HCT116 (cell line): ENCODE measurements around the gene TMEM82.

Experiments used
- CEBPB ChIP-seq: IDR thresholded peaks from 2 replicates; pipeline ENCODE4 v1.6.1; 2012; ENCODE audit warnings: low read depth
- EZH2 ChIP-seq: fragments of 200-600 bp; sonication (generic); IDR thresholded peaks from 2 replicates; pipeline ENCODE4 v1.6.1; 2017; ENCODE audit warnings: antibody characterized with exemption, mixed run types
- RAD21 ChIP-seq: IDR thresholded peaks from 2 replicates; pipeline ENCODE4 v1.6.1; 2012; ENCODE audit warnings: low read depth, mild to moderate bottlenecking
- TF ChIP-seq, protein P1 (sequence below), 3 experiments: fragments of 200-600 bp in 1 of 3; sonication (generic) in 1 of 3; IDR thresholded peaks in 2 of 3; conservative IDR thresholded peaks in 1 of 3; 2 replicates each; pipeline ENCODE4 v1.5.1; 2012 to 2017; ENCODE audit warnings: low read depth in 2 of 3, low read length in 2 of 3, antibody characterized with exemption in 1 of 3, borderline replicate concordance in 1 of 3, control low read depth in 1 of 3, mild to moderate bottlenecking in 1 of 3, mixed read lengths in 1 of 3, mixed run types in 1 of 3, moderate library complexity in 1 of 3; ENCODE audit not compliant: insufficient read depth in 1 of 3

DNA sequence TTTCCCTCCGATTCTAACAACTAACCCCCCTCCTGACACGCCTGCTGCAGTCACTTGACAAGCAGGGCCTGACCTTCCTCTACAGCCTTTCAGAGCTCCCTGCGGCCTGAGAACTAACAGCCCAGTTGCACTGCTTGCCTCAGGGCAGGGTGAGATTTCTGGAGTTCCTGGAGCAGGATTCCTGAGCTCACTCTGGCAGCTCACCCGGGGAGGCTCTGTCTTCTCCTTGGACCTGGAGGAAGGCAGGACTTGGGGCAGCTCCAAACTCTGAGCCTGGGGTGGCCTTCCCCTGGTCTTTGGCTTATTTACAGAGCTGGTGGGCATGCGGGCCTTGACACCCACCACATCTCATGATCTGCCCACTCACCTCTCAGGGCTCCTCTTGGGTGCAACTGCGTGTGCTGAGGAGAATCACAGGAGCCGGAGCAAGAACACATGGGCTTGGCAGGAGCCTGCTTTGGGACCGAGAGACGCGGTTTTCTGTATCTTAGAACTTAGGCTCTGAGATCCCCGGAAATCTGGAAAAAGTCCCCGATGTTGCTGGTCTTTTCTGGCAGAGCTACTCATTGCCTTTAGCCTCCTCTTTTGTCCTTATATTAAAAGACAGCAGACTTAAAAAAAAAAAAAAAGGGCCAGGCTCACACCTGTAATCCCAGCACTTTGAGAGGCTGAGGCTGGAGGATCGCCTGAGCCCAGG, 19.3 kb upstream of the TMEM82 start:
- TF ChIP-seq EZH2 (no peak), CEBPB (no peak), RAD21 (no peak)
- TF ChIP-seq, protein P1, sequence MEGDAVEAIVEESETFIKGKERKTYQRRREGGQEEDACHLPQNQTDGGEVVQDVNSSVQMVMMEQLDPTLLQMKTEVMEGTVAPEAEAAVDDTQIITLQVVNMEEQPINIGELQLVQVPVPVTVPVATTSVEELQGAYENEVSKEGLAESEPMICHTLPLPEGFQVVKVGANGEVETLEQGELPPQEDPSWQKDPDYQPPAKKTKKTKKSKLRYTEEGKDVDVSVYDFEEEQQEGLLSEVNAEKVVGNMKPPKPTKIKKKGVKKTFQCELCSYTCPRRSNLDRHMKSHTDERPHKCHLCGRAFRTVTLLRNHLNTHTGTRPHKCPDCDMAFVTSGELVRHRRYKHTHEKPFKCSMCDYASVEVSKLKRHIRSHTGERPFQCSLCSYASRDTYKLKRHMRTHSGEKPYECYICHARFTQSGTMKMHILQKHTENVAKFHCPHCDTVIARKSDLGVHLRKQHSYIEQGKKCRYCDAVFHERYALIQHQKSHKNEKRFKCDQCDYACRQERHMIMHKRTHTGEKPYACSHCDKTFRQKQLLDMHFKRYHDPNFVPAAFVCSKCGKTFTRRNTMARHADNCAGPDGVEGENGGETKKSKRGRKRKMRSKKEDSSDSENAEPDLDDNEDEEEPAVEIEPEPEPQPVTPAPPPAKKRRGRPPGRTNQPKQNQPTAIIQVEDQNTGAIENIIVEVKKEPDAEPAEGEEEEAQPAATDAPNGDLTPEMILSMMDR (IDR thresholded peaks at IDR 0.05 in 2 of 3, conservative IDR thresholded peaks at IDR 0.05 in 1 of 3; ENCODE audit: borderline replicate concordance in 1 of 3, insufficient read depth in 1 of 3, low read depth in 2 of 3, low read length in 2 of 3) = no peak
